K562 (cell line): ENCODE results near the gene MTMR12. TPM values are rescaled to one million over a fixed set of nuclear protein-coding genes. Genes with fewer than 3 reads are reported as not detected.
A peak's percentile ranks its signal among the peaks of the same experiment; 100 is the strongest.

Experiments used
- CCNT2 ChIP-seq: IDR thresholded peaks from 2 replicates; pipeline ENCODE4 v1.6.1; 2011; ENCODE audit warnings: borderline replicate concordance, low read depth, mild to moderate bottlenecking, moderate library complexity, mixed read lengths, low read length; ENCODE audit not compliant: insufficient read length; ENCODE audit errors: extremely low read depth
- CHD2 ChIP-seq: IDR thresholded peaks from 2 replicates; pipeline ENCODE4 v1.6.1; 2011; ENCODE audit warnings: low read depth, low read length
- E2F8 ChIP-seq: fragments of 450-650 bp; IDR thresholded peaks from 2 replicates; pipeline ENCODE4 v1.7.1; 2018; ENCODE audit warnings: mild to moderate bottlenecking, low read depth; ENCODE audit not compliant: partially characterized antibody
- ESRRB ChIP-seq: fragments of 250-450 bp; sonication (Bioruptor Pico); IDR thresholded peaks from 2 replicates; pipeline ENCODE4 v1.5.0; 2020; ENCODE audit warnings: mild to moderate bottlenecking, moderate library complexity, borderline replicate concordance
- ETV1 ChIP-seq: fragments of 450-650 bp; conservative IDR thresholded peaks from 2 replicates; pipeline ENCODE4 v1.6.1; 2016; ENCODE audit warnings: missing genetic modification characterization, control low read depth, low read depth, missing compliant biosample characterization
- FOXP1 ChIP-seq: sonication (generic); formaldehyde crosslinking; IDR thresholded peaks from 2 replicates; pipeline ENCODE4 v1.8.0; 2022; ENCODE audit warnings: mild to moderate bottlenecking, missing genetic modification reagents
- FOXP4 ChIP-seq: sonication (generic); formaldehyde crosslinking; IDR thresholded peaks from 2 replicates; pipeline ENCODE4 v1.8.0; 2022; ENCODE audit warnings: mild to moderate bottlenecking, missing genetic modification reagents, borderline replicate concordance
- HDAC3 ChIP-seq: fragments of 450-650 bp; IDR thresholded peaks from 2 replicates; pipeline ENCODE4 v1.6.1; 2018; ENCODE audit warnings: borderline replicate concordance, mild to moderate bottlenecking, moderate library complexity; ENCODE audit not compliant: partially characterized antibody
- MED1 ChIP-seq: sonication (generic); formaldehyde crosslinking; IDR thresholded peaks from 2 replicates; pipeline ENCODE4 v1.8.1; 2023; ENCODE audit warnings: missing genetic modification reagents, borderline replicate concordance
- MIER1 ChIP-seq: fragments of 450-650 bp; IDR thresholded peaks from 2 replicates; pipeline ENCODE4 v1.6.1; 2016; ENCODE audit warnings: antibody characterized with exemption, mild to moderate bottlenecking, low read depth
- POLR2AphosphoS2 ChIP-seq: IDR thresholded peaks from 2 replicates; pipeline ENCODE4 v1.6.1; 2012; ENCODE audit warnings: low read length, improper control_type of control experiment
- POLR2B ChIP-seq: fragments of 450-650 bp; IDR thresholded peaks from 2 replicates; pipeline ENCODE4 v1.6.1; 2018; ENCODE audit warnings: low read depth; ENCODE audit not compliant: partially characterized antibody
- POU5F1 ChIP-seq: fragments of 150-350 bp; IDR thresholded peaks from 2 replicates; pipeline ENCODE4 v1.6.1; 2014; ENCODE audit warnings: borderline replicate concordance, low read length, low read depth, mild to moderate bottlenecking; ENCODE audit not compliant: partially characterized antibody
- PTRF ChIP-seq: fragments of 450-650 bp; IDR thresholded peaks from 2 replicates; pipeline ENCODE4 v1.6.1; 2016; ENCODE audit warnings: mild to moderate bottlenecking, missing genetic modification characterization, missing compliant biosample characterization
- RFX5 ChIP-seq: IDR thresholded peaks from 2 replicates; pipeline ENCODE4 v1.6.1; 2011; ENCODE audit warnings: low read depth, mild to moderate bottlenecking, improper control_type of control experiment, low read length
- SMAD4 ChIP-seq: fragments of 250-450 bp; sonication (Bioruptor Pico); conservative IDR thresholded peaks from 2 replicates; pipeline ENCODE4 v1.8.0; 2021; ENCODE audit warnings: inconsistent platforms, mild to moderate bottlenecking, moderate library complexity
- TAF15 ChIP-seq: fragments of 200-400 bp; formaldehyde crosslinking; IDR thresholded peaks from 2 replicates; pipeline ENCODE4 v1.6.1; 2017; ENCODE audit warnings: mild to moderate bottlenecking, low read depth, low read length, moderate library complexity
- TAL1 ChIP-seq: fragments of 450-650 bp; IDR thresholded peaks from 2 replicates; pipeline ENCODE4 v1.6.1; 2016; ENCODE audit warnings: mild to moderate bottlenecking
- THRB ChIP-seq: fragments of 450-650 bp; formaldehyde crosslinking; conservative IDR thresholded peaks from 2 replicates; pipeline ENCODE4 v1.4.0; 2022; ENCODE audit warnings: mild to moderate bottlenecking, missing genetic modification characterization
- TRIM24 ChIP-seq, 2 experiments: fragments of 450-650 bp; IDR thresholded peaks; 2 replicates each; pipeline ENCODE4 v1.6.1; 2016
- U2AF1 ChIP-seq: fragments of 200-400 bp; formaldehyde crosslinking; optimal IDR thresholded peaks from 2 replicates; pipeline ENCODE3; 2017; ENCODE audit warnings: mild to moderate bottlenecking, low read depth, low read length, moderate library complexity
- polyA plus RNA-seq, 8 experiments: library from polyadenylated mRNA; depleted of rRNA in 4 of 8; stranded (reverse) in 5 of 8; unstranded in 3 of 8; fragments of >200 nt; fragmentation: Nextera tagmentation in 2 of 8; fragmentation: Illumina TruSeq in 1 of 8; extraction: Ambion mirVana in 2 of 8; extraction: Trizol in 1 of 8; gene quantifications; 2 replicates each; pipeline versions ENCODE4 v1.2.1 to v1.2.3, GENCODE V29; 2011 to 2014; ENCODE audit warnings: inconsistent platforms in 1 of 8, missing spikeins in 1 of 8
- total RNA-seq, 7 experiments: library from RNA; depleted of rRNA in 6 of 7; stranded (reverse); fragments of >200 nt in 6 of 7; fragmentation: Illumina TruSeq in 2 of 7; extraction: Trizol in 2 of 7; gene quantifications; 2 replicates each; pipeline versions ENCODE4 v1.2.1 to v1.2.3, GENCODE V29; 2011 to 2021; ENCODE audit warnings: low replicate concordance in 1 of 7

The MTMR12 gene
- total and polyA plus RNA-seq, 9 of the 15 experiments (the other 6 are each of a cell fraction or from before 2014, with no cell fraction given) = 4.0 to 28.7 (median 17.1) TPM

GRCh38 chr5:32285510-32286138 lies 27.1 kb downstream of the MTMR12 start (continued):
- TF ChIP-seq TAF15 = no peak
- TF ChIP-seq PTRF = no peak
- TF ChIP-seq ESRRB (CRISPR knock-in tag) = no peak
- no peak for TF ChIP-seq POLR2AphosphoS2
- no peak for TF ChIP-seq THRB (CRISPR knock-in tag)
- no peak for TF ChIP-seq RFX5
- TF ChIP-seq SMAD4 (CRISPR knock-in tag) = peak; percentile 68
- TF ChIP-seq ETV1 (tag) = no peak
- no peak for TF ChIP-seq MIER1
- no peak for TF ChIP-seq POLR2B
- TF ChIP-seq TRIM24 (IDR thresholded peaks at IDR 0.05) = peak; percentile 88 to 89
- no peak for TF ChIP-seq CCNT2
- no peak for TF ChIP-seq FOXP4 (CRISPR knock-in tag)
- TF ChIP-seq U2AF1 = no peak
- no peak for TF ChIP-seq CHD2
- no peak for TF ChIP-seq FOXP1 (CRISPR knock-in tag)
- no peak for TF ChIP-seq E2F8
- TF ChIP-seq TAL1 = peak; percentile 90
- peak; percentile 72 for TF ChIP-seq HDAC3
- TF ChIP-seq MED1 (CRISPR knock-in tag) = no peak
- no peak for TF ChIP-seq POU5F1
